GM10266 (cell line): ENCODE results near the gene ZFP91.

Experiments used
- DNase-seq: peaks from one replicate; pipeline ENCODE4 v3.0.0; 2012; ENCODE audit errors: extremely low spot score
- TF ChIP-seq, protein P1 (sequence below): IDR thresholded peaks from 2 replicates; pipeline ENCODE4 v1.5.1; 2012; ENCODE audit warnings: mild to moderate bottlenecking, low read depth; ENCODE audit not compliant: control insufficient read depth, insufficient read depth; ENCODE audit errors: missing control alignments

Gene ZFP91

DNA sequence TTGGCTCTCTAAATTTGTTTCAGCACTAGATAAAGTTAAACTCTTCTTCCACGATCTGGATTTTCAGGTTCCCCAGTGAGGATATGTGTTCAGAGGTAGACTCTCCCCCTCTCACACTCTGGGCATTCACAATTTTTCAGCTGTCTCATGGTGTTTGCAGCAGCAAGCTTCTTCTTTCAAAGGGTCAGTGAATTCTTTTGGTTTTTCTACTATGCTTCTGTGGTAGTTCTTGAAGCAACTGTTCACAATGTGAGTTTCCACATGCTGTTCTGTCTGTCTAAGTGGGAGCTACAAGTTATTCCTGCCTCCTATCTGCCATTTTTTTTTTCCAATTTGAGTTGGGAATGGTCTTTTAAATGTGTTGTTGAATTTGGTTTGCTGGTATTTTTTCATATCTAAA, 69.0 kb downstream of the ZFP91 start:
- no peak for DNase-seq
- TF ChIP-seq, protein P1, sequence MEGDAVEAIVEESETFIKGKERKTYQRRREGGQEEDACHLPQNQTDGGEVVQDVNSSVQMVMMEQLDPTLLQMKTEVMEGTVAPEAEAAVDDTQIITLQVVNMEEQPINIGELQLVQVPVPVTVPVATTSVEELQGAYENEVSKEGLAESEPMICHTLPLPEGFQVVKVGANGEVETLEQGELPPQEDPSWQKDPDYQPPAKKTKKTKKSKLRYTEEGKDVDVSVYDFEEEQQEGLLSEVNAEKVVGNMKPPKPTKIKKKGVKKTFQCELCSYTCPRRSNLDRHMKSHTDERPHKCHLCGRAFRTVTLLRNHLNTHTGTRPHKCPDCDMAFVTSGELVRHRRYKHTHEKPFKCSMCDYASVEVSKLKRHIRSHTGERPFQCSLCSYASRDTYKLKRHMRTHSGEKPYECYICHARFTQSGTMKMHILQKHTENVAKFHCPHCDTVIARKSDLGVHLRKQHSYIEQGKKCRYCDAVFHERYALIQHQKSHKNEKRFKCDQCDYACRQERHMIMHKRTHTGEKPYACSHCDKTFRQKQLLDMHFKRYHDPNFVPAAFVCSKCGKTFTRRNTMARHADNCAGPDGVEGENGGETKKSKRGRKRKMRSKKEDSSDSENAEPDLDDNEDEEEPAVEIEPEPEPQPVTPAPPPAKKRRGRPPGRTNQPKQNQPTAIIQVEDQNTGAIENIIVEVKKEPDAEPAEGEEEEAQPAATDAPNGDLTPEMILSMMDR: no peak

DNA sequence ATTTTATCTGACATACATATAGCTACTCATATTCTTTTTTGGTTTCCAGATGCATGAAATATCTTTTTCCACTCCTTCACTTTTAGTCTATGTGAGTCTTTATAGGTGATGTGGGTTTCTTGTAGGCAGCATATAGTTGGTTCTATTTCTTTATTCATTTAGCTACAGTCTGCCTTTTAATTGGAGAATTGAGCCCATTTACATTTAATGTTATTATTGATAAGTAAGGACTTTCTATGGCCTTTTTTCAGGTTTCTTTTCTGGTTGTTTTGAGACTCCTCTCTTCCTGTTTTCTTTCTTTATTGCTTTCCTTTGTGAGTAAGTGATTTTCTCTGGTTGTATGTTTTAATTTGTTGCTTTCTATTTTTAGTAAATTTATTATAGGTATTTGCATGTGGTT, 70.8 kb downstream of the ZFP91 start:
- DNase-seq: no peak
- TF ChIP-seq, protein P1: no peak

DNA sequence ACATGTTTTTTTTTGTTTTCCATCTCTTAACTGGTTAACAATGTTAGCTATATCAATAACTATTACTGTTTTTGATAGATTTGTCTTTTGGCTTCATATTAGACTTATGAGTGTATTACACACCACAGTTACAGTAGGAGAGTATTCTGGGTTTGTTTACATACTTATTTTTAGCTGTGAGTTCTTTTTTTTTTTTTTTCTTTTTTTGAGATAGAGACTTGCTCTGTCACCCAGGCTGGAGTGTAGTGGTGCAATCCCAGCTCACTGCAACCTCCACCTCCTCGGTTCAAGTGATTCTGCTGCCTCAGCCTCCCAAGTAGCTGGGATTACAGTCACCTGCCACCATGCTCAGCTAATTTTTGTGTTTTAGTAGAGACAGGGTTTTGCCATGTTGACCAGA, 71.6 kb downstream of the ZFP91 start:
- TF ChIP-seq, protein P1: no peak
- no peak for DNase-seq

DNA sequence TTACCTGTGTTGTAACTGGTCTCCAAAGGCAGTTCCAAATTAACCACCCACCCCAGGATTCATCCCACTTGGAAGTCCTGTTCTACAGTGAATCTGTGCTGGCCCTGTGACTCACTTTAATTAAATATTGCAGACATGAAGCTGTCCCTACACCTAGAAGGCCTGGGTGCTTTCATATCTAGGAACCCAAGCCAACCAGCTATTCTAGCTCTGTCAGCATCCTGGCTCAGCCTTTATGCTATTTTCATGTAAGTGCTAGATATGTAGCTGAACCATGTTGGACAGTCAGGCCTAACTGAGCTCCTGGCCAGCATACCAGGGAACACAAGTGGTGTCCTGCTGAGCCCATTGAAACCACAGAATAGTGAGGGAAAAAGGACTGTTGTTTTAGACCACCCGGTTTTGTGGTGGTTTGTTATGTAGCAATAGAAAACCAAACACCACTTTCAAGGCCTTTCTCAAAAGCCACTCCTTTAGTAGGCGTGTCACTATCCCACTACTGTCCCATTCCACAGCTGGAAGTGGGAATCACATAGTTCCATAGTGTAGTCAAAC, 73.9 kb downstream of the ZFP91 start:
- TF ChIP-seq, protein P1: no peak
- DNase-seq: no peak

DNA sequence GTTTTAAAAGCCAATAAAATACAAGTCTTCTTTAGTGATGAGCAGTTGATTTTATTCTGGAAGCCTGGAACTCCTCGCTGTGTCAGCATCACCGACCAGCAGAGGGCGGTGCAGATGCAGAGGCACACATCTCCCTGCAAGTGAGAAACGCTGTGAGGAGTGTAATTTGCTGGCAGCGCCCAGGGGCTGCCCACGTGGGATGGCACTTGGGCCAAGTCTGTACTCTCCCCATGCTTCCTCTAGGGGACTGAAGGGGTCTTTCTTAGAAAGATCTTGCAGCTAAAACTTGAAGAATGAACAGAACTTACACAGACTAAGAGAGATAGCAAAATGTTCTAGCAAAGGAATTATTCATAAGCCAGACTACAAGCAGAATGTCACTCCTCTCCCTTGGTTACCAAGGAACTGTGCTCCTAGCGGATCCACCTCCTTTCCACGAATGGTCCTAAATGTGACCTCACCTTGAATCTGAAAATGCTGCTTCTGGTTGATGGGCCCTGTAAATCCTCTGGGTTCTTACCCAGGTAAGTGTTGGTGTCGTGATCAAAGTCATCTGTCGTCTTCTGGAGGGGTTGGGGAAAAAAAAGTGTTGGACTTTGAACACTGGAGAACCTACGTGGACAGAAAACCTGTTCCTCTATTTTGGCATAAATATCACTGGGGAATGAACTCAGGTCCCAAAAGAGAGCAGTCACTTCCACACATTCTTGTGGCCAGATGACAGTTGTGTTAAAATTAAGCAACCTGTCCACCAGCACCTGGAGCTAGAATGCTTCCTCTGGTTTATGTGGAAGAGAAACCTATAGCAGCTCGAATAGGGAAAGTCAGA, 75.4 kb downstream of the ZFP91 start:
- TF ChIP-seq, protein P1: peak; percentile 96
- DNase-seq: peak; percentile 58

DNA sequence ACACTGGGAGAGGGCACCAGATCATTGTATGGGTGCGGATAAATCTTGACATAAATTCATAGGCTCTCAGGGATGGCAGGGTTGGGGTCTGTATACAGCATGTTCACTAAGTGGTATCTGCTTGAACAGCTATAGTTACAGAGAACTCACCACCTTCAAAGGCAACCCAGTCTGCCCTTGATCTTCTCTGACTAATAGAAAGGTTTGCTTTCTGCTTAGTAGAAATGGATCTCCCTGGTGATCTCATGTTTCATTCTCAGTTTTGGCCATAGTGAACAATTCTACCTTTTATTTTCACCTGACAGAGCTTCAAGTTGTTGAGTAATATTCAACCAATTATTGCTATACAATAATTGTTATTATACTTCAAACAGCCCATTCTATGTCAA, 76.0 kb downstream of the ZFP91 start:
- DNase-seq: peak; percentile 10
- TF ChIP-seq, protein P1: no peak

DNA sequence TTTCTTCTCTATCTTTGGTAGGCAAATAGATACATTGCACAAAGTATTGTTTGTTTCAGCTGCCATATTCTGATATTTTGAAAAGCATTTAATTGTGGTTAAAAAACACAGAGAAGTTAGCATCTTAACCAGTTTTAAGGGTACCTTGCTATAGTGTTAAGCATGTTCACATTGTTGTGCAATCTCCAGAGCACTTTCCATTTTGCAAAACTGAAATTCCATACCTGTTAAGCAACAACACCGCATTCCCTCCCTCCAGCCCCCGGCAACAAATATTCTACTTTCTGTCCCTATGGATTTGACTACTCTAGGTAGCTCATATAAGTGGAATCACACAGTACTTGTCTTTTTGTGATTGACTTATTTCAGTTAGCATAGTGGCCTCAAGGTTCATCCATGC, 77.5 kb downstream of the ZFP91 start:
- TF ChIP-seq, protein P1: no peak

More for the DNA sequence above, 77.5 kb downstream of the ZFP91 start:
- no peak for DNase-seq
